GM12891 (cell line): Measurements from ENCODE around the gene DOK1.

Experiments
- PAX5 ChIP-seq: IDR thresholded peaks from 2 replicates; pipeline ENCODE4 v1.6.1; 2011; ENCODE audit warnings: low read length, moderate library complexity, mild to moderate bottlenecking; ENCODE audit not compliant: insufficient read depth, severe bottlenecking
- POLR2A ChIP-seq: IDR thresholded peaks from 2 replicates; pipeline ENCODE4 v1.6.1; 2011; ENCODE audit warnings: low read depth, low read length, control low read depth
- POLR2AphosphoS5 ChIP-seq: IDR thresholded peaks from 2 replicates; pipeline ENCODE4 v1.6.1; 2011; ENCODE audit warnings: low read depth, low read length, control low read depth
- POU2F2 ChIP-seq: IDR thresholded peaks from 2 replicates; pipeline ENCODE4 v1.6.1; 2011; ENCODE audit warnings: low read depth, mild to moderate bottlenecking, control low read depth, low read length, moderate library complexity
- SPI1 ChIP-seq: IDR thresholded peaks from 2 replicates; pipeline ENCODE4 v1.6.1; 2011; ENCODE audit warnings: low read depth, low read length, control low read depth
- TAF1 ChIP-seq: IDR thresholded peaks from 2 replicates; pipeline ENCODE4 v1.6.1; 2011; ENCODE audit warnings: low read depth, low read length, control low read depth

- TF ChIP-seq TAF1 (no peak), POLR2A (no peak; the same call in 1 of the 2 replicates), POLR2AphosphoS5 (no peak), PAX5 (no peak), SPI1 (no peak), POU2F2 (no peak)
These were observed 456 bp downstream of the DOK1 start for GRCh38 chr2:74554820-74555531.
